ENCODE data around the gene ALG14.
"Not testable (repeated sequence)": the region's sequence is repeated elsewhere in the genome, so short reads cannot be mapped to it uniquely, and the experiment has no call there.

The ALG14 gene

DNA sequence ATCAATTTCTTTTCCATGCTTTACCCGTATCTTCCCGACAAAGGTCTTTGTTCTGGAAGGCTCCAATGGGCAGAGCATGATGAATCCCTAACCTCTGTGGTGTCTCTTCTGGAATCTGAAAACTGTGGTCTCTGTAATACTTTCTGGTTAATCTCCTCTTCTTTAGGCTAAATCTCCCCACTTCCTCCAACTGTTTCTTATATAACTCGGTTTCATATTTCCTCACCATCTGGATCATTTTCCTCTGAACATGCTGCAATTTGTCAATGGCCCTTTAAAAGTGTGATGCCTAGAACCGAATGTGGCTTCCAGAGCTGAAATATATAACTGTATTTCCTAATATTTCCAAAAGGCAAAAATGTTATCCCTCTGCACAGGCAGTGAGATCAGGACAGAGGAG is 66.1 kb downstream of the ALG14 start:
- DNase-seq (ENCODE audit: low read depth): no peak

DNA sequence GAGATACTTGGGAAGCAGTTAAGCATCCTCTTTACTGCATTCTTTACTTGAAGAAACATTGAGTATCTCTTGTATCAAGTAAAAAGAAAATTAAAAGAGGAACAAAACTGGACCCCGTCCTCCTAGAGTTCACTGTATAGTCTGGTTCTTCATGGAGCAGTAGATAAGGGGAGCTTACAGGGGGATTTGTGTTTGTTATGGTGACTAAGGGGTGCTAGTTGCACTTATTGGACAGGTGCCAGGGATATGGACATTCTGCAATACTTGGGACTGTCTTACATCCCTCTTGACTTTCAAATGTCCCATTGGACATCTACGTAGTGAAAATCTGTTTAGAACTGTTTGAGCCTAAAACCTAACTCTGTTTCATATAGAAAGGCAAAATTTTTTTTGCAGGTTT is 67.2 kb downstream of the ALG14 start:
- no peak for DNase-seq (ENCODE audit: low read depth)

DNA sequence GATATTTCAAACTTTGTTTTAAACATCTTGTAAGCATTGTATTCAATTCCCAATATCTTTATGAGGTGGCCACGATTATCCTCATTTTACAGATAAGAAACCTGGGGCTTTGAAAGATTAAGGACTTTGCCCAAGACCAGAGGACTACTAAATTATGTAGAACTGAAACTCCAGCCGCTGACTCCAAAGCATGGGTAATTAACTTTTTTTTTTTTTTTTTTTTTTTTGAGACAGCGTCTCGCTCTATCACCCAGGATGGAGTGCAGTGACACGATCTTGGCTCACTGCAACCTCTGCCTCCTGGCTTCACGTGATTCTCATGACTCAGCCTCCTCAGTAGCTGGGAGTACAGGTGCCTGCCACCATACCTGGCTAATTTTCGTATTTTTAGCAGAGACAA is 68.7 kb downstream of the ALG14 start:
- DNase-seq (ENCODE audit: low read depth): no peak

DNA sequence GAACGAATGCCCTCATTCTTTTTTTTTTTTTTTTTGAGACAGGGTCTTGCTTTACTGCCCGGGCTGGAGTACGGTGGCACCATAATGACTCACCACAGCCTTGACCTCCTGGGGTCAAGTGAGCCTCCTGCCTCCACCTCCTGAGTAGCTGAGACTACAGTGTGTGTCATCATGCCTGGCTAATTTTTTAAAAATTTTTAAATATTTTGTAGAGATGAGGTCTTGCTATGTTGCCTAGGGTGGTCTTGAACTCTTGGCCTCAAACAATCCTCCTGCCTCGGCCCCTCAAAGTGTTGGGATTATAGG is 69.4 kb downstream of the ALG14 start:
- DNase-seq (ENCODE audit: low read depth): no peak

DNA sequence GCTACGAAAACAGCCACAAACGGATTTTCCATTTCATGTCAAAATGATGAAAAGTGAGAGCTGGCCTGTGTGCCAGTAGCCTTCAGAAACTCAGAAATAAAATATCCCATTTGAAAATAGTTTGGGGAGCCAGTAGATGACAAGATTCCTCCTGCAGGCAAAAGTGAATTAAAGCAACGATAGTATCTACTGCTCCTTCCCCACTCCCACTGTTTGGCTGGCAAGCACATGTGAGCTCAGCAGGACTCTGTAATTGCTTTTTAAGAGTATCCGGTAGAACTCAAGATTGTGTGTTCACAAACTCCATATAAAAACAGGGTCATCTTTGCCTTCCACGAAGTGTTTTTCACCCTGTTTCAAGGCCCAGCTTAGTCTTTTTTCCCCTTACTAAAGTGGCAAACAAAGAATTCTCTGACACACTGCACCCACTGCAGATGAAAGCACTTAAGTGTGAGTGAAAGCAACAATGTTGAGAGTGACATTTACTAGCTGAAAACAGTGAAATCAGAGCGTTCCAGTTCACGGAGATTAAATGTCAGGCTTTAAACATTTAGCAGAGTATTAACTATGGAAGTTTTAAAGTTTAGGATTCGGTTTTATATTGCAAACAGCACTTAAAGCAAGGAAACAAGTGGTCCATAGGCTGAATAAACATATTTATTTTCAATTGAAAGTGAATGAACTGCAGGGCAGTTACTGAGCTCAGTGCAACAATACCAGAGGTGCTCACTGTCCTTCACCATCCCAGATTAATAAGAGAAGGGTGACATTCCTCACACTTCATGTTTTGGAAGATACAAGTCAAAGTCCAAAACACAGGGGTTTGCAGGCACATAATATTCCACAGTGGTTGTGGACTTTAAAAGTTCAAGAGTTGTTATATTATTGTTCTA is 70.0 kb downstream of the ALG14 start:
- no peak for DNase-seq (ENCODE audit: low read depth)

DNA sequence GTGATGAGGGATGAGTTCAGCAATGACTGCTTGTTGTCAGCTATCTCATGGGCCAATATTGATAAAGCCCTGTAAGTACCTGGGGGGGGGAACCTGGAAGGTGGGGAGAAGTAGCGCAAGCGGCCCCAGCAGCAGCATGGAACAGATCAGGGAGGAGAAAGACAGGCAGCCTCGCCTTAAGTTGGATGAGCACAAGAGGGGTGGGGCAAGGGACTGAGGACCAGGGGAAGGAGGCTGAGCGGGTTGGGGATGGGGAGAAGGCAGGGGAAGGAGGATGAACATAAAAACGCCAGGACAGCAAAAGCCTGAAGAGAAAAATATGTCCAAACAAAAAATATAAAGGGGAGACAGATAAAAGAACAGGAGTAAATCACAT is 70.6 kb downstream of the ALG14 start:
- no peak for DNase-seq (ENCODE audit: low read depth)

DNA sequence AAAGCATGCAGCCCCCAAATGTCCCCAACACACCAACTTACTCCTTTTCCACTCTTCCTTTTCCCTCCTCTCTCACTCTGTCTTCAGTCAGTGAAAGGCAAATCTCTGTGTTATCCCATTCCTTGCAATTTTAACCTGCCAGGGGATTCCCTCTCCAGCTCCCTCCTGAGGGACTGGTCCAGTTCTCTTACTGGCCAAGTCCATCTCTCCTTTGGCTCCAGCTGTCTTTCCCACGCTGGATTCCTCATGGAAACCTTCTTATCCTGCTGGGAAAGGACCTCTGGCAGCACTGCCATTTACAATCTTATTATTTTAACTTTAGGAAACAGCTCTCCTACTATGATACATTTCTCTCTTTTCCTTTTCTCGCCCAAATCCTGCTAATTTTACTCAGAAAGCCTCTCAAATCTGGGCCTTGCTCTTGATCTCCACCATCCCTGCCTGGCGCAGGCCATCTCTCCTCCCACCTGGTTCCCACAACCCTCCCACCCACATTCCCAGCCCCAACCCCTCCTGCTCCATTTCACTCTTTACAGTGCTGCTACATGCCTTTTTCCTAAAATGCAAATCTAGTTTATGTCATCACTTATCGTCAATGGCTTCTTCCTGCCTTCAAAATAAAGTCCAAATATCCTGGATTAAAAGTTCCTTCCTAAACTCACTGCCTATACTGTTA is 73.2 kb downstream of the ALG14 start:
- no peak for DNase-seq (ENCODE audit: low read depth)

DNA sequence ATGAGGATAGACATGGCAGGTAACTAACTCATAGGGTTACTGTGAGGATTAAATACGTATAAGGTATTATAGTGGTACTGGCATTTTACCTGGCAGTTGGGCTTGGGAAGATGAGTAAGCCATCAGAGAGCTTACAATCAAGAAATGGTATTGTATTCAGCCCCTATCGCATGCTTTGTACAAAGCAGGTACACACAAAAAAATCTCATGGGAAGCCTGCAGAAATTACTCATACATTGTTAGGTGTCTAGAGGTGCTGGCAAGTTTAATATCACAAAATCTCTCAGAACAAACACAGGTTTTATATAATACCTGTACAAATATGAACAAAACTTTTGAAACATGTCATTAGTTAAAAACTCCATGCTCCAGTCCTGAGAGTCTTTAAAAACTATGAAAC is 74.0 kb downstream of the ALG14 start:
- no peak for DNase-seq (ENCODE audit: low read depth)

DNA sequence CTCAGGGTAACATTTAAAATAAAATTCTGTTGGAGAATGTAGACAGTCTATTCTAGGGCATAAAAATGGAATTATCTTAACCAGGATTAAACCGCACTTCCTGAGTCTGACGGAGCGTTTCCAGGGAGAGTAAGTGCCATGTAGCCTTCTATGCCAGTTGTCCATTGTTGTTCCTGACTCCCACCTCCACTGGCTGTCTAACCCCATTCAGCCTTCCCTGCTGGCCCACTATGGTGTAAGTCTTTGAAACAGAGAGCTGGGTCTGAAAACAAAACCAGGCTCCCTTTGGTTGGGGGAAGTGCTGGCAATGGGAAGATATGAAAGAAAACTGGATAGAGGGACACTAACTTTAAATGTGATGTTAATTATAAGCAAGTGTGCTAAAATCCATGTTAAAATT is 74.6 kb downstream of the ALG14 start:
- no peak for DNase-seq (ENCODE audit: low read depth)

DNA sequence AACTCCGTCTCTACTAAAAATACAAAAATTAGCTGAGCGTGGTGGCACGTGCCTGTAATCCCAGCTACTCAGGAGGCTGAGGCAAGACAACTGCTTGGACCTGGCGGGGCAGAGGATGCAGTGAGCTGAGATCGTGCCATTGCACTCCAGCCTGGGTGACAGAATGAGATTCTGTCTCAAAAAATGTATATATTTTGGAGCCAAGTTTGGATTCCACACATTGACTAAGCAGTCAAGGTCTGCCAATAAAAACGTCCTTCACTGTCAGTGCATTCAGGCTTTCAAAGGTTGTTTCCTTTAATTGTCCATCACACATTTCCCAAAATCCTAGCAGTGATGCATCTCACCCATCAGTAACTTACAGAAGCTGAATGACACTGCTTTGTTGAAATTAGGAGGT is 77.2 kb downstream of the ALG14 start:
- not testable (repeated sequence) for DNase-seq (ENCODE audit: low read depth)

DNA sequence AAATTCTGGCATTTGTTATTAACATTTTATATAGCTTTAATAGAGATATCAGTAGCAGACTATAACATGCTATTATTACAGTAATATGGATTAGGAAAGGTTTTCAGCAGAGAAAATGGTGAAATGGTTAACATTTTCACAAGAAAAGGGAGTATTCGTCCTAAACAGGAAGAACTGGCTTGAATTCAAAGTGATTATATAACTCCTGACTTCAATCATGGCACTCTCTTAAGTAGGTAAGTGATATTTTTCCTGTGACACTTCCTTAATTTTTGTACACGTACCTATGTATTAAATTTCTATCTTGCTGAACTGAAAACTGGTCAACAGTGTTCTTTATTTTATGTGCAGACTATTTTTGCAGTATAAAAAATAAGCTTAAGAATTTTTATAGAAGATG is 77.9 kb downstream of the ALG14 start:
- DNase-seq (ENCODE audit: low read depth): no peak

DNA sequence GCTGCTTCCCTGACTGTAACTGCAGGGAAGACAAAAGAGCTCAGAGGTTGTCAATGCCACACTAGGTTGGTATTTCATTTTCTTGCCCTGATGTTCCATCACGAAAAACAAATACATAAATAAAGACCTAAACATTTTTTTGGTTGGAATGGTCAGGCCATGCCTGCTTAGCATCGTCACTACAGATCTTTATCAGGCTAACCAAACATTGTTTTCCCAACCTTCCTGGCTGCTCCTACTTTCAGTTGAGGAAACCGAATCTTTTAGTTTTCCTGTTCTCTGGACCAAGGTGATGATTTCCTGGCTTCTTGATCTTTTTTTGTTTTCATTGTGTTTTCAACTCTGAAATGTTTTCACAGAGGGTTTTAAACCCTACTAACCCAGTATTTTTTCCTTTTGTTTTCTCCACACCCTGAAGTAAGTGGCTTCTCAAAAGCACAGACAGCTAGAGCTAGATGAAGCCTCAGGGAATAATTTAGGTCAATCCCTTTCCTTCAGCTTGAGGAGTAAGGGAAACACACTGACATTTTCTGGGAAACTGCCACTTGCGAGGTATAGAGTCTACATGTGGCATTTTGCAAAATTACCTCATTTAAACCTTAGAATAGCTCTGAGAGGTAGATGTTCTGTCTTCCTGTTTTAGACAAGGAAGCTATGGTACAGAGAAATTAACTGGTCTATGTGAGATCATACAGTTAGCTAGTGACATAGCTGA is 78.7 kb downstream of the ALG14 start:
- no peak for DNase-seq (ENCODE audit: low read depth)

DNA sequence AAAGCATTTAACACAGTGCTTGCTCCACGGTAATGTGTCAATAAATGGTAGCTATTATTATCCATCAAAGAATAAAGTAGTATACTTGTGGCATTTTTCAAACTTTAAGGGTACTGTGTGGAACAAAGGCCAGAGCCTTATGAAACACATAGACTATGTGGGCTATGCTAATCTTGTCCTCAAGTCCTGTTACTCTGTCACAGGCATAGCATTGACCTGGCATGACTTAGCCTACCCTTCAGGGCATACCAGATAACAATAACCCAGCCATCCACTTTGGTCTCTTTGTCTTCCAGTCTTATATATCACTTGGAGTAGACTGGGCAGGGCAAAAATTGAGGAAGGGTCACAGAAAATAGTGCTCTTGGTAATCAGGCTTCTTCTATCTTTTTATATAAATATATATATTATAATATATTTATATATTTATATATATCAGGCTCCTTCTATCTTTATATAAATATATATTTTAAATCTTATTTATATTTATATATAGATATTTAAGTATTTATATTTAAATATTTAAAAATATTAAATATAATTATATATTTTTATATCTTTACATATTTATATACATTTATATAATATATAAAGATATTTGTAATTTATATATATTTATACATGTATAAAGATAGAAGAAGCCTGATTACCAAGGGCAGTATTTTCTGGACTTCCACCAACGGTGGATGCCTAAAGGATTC is 79.7 kb downstream of the ALG14 start:
- no peak for DNase-seq (ENCODE audit: low read depth)

DNA sequence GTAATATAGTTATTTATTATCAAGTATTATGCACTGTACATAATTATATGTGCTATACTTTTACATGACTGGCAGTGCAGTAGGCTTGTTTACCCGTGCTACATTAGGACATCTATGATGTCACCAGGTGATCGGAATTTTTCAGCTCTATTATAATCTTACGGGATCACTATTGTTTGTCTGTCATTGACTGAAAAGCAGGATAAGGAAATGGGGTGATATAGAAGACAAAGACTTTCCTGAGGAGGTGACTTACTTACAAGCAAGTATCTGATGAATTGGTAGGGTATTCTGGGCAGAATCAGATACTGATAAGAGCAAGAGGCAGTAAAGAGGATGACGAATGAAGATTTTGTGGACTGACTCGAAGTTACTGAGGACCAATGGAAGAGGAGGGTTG is 80.6 kb downstream of the ALG14 start:
- no peak for DNase-seq (ENCODE audit: low read depth)

DNA sequence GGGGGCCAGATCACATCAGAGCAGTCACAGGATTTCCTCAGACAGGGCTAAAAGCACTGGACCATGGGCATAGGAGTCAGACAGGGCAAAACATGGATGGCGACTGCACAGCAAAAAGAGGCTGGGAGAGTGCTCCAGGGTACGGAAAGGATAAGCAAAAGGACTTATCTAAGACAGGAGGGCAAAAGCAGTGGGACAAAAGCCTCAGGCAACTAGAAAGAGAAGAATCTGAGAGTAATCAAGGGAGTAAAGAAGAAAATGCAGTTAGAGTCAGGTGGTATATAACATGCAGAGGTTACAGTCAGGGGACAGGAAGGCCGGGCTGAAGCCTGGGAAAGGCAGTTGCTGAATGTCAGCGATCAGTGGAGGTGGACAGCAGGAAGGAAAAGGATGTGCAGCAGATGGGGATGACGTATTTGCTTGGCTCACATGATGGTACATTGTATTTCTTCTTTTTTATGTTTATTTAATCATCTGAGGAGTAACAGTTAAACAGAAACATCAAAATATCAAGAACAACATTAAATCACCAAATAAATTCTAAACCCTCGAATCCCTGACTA is 82.8 kb downstream of the ALG14 start:
- DNase-seq (ENCODE audit: low read depth): no peak

DNA sequence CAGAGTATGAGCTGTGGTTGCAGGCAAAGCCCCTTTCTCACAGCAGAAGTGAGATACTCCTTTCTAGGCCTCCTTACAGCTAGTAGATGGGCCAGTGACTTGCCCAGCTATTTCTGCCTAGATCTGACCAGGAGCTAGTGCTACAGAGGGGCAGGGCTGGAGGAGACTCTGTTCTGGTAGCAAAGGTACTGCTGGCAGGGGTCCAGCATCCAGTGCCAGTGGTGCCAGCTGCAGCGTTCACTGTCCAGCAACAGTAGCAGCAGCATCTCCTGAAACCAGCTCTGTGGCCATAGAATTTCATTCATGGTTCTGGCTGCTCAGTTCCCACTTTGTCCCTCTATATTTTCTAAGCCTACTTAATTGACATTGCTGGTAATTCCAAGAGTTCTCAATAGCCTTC is 83.4 kb downstream of the ALG14 start:
- no peak for DNase-seq (ENCODE audit: low read depth)

DNA sequence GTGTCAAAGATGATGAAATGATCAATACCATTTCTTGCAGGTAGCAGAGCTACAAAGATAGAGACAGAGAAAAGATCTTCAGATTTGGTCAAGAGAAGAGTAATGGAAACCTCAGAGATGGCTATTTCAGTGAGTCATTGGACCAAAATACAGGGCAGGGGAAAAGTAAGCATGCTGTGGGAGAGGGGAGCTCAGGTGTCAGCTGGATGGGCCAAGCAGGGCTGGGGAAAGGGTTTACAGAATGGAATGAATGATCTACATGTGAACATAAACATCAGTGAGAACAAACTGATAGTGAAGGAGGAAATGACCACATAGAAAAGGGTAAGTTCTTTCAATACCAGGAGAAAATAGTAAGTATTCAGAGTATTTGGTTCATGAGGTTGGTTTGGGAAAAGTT is 84.4 kb downstream of the ALG14 start:
- no peak for DNase-seq (ENCODE audit: low read depth)

DNA sequence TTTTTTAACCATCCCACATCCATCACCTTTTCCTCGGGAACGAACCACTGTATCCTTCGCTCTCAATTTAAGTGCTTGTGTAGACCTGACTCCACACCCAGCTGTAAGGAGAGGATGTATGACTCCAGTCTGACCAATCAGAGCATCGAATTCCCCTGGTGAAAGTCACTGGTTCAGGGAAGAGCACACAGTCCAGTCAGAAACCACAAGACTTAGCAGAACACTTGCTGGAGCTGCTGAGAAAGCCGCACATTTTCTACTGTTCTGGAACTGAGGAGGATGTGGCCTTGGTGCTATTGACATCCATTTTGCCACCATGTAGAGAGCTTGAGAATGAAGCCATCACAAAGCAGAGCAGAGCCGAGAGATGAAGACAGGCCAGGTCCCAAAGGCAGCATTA is 86.0 kb downstream of the ALG14 start:
- DNase-seq (ENCODE audit: low read depth): no peak

DNA sequence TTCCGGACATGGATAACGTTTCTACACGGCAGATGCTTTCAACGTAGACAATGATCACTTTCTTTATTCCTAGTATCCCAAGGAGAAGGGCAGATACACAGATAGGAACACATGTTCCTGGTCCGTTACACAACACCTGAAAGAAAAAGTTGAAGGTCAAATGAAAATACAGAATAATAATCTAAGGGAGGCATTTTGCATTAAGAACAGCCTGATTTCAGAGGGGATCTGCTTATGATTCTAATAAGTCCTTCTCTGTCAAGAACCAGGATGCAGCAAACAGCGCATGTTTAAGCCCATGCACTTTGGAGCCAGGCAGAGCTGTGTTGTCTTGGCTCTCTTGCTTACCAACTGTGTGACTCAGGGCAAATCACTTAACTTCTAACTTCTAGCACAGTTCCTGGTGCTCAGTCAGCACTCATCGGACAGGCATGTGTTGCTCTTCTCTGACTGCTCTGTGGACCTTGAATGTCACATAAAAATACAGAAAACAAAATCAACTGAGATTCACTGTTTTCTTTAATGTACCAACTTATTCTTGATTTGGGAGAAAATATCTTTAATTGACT is 89.5 kb downstream of the ALG14 start:
- DNase-seq (ENCODE audit: low read depth): no peak

DNA sequence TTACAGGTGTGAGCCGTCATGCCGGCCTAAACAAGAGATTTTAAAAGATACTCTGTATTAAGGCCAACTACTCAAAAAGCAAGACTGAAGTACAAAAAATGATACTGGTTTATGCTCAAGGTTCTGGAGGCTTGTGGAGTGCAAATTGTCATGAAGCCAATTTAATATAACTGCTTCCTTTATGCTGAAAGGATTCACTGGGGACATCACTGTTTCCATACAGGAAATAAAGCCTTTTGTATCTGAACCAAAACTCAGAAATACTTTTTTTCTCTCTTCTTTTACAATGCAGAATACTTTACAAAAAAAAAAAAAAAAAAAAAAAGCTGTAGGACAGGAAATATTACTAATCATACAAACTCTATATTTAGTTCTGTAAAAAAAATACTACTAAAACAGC is 90.4 kb downstream of the ALG14 start:
- no peak for DNase-seq (ENCODE audit: low read depth)

DNA sequence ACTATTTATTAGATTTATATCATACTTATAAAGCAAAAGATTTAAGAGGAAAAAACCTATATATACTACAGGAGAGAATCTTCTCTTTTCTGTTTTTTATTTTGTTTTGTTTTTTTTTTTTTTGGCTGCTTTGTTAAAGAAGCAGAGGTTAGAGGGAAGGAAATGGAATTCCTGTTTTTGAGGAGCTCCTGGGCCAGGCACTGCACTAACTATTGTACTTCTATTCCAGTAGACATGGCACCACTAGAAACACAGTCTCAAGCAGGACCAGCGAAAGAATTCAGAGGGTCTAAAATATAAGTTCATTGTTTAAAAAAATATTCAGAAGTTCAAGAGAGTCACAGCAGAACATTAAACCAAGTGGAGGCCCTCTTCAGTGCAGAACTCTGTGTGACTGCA is 91.2 kb downstream of the ALG14 start:
- no peak for DNase-seq (ENCODE audit: low read depth)

Measured in T follicular helper cell (primary cell).